Ramos (cell line): ENCODE measurements around the gene DLG1.

Source experiments
- in situ Hi-C: fragments of 300-500 bp; cut with MboI; formaldehyde crosslinking; loops from one replicate; pipeline ENCODE4 v1.14.3; 2022; ENCODE audit warnings: low sequenced_read_pairs; ENCODE audit not compliant: unreplicated experiment

DLG1 gene

GRCh38 chr3:196995027-196995426, 303.4 kb downstream of the DLG1 start:
- in situ Hi-C loops: no loop called here

GRCh38 chr3:196994056-196994455, 304.4 kb downstream of the DLG1 start:
- in situ Hi-C loops: no loop called here
